ENCODE results near the gene GPC5. TPM values are rescaled to one million over a fixed set of nuclear protein-coding genes. Genes with fewer than 3 reads are reported as not detected.

Gene GPC5
- total and polyA plus RNA-seq, 2 of the 8 experiments (the other 6 are each of a cell fraction or from before 2014, with no cell fraction given) = 0.20 to 0.39 TPM

DNA sequence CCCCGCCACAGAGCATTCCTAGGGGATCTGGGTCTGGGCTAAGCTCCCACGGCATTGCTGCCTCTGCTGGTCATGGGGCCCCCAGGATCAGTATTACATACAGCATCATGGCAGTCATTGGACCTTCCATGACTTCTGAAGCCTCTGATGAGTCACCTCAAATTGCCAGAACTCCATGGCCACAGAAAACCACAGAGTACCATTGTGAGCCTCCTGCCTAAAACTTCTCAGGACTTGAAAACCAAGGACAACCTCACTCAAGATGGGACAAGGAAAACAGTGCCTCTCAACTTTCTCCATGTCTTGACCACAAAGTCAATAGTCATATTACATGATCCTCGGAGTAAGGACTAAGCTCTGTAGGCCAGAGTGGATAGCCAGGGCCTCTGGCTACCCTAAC is 306.0 kb downstream of the GPC5 start:
- Histone ChIP-seq H3K27ac (ENCODE audit: low read depth, low read length) (no peak overlapping the region), H3K79me1 (ENCODE audit: low read depth, low read length) (no peaks in the 10 kb centered on the region), H3K56ac (replicated peaks; ENCODE audit: insufficient read length, low read depth, low read length) (no peak overlapping the region), H2BK20ac (ENCODE audit: low read length) (no peak overlapping the region), H4K91ac (replicated peaks; ENCODE audit: insufficient read length, low read length) (no peak overlapping the region), H3K4me3 (ENCODE audit: extremely low read depth in 1 of 4, insufficient read depth in 2 of 4, low read depth in 3 of 4, low read length in 4 of 4) (no peak overlapping the region), H3K9ac (replicated peaks in 1 of 4; ENCODE audit: extremely low read depth in 1 of 4, low read depth in 3 of 4, low read length in 3 of 4) (no peak overlapping the region), H4K5ac (ENCODE audit: insufficient read length, low read depth, low read length) (no peak overlapping the region), H3K23me2 (ENCODE audit: low read depth, low read length) (no peaks in the 10 kb centered on the region; the same call in 1 of the 2 replicates), H2AK5ac (ENCODE audit: low read depth, low read length) (no peak overlapping the region), H2BK15ac (ENCODE audit: low read length) (no peak overlapping the region), H3K9me3 (ENCODE audit: insufficient read depth in 2 of 2, low read depth in 1 of 2, low read length in 1 of 2) (no peaks in the 10 kb centered on the region), H2BK5ac (ENCODE audit: low read depth, low read length) (no peak overlapping the region), H3K4me1 (replicated peaks in 1 of 4; ENCODE audit: control insufficient read depth in 3 of 4, insufficient read depth in 4 of 4, low read length in 3 of 4) (no peaks in the 10 kb centered on the region), H3K4me2 (ENCODE audit: insufficient read depth in 1 of 2, low read depth in 2 of 2, low read length in 2 of 2) (no peak overlapping the region), H2AFZ (ENCODE audit: low read length) (no peak overlapping the region), H3K27me3 (replicated peaks in 1 of 4; ENCODE audit: control insufficient read depth in 3 of 4, extremely low read depth in 1 of 4, insufficient read depth in 3 of 4, low read length in 3 of 4) (no peaks in the 10 kb centered on the region), H3K18ac (ENCODE audit: extremely low read depth, low read length) (no peak overlapping the region), H3K14ac (ENCODE audit: insufficient read length) (no peak overlapping the region), H4K20me1 (replicated peaks in 1 of 2; ENCODE audit: control insufficient read depth in 1 of 2, insufficient read depth in 2 of 2, low read length in 2 of 2) (no peaks in the 10 kb centered on the region), H2BK120ac (replicated peaks; ENCODE audit: low read depth, low read length) (no peak overlapping the region), H3K23ac (ENCODE audit: insufficient read length) (no peak overlapping the region), H3K4ac (replicated peaks; ENCODE audit: insufficient read length, low read depth, low read length) (no peak overlapping the region), H4K8ac (ENCODE audit: extremely low read depth, insufficient read depth, low read length) (no peak overlapping the region), H3K36me3 (ENCODE audit: control insufficient read depth in 2 of 4, insufficient read depth in 4 of 4, low read length in 3 of 4) (no peaks in the 10 kb centered on the region), H3K79me2 (ENCODE audit: control insufficient read depth in 1 of 2, insufficient read depth in 2 of 2, low read length in 2 of 2) (no peaks in the 10 kb centered on the region), H2BK12ac (ENCODE audit: low read depth, low read length) (no peak overlapping the region)
- WGBS, 2 experiments (ENCODE audit: extremely low coverage in 1 of 2, insufficient coverage in 1 of 2, insufficient read length in 1 of 2, insufficient replicate concordance in 2 of 2, low coverage in 1 of 2, low lambda C conversion rate in 2 of 2, missing lambda C conversion rate in 1 of 2) = 89% methylated on average over 3 of the region's 3 CpGs; no CpG with 5 or more reads in 1 of the 2 experiments
- POLR2A ChIA-PET (ENCODE audit: partially characterized antibody) = no interaction called here
- FAIRE-seq = no peak
- no peak for DNase-seq (ENCODE audit: low read depth in 1 of 2, low spot score in 2 of 2)
- TF ChIP-seq RFX5 (IDR thresholded peaks at IDR 0.05; ENCODE audit: borderline replicate concordance, low read depth, low read length) (no peak), PHF8 (conservative IDR thresholded peaks at IDR 0.05; ENCODE audit: low read depth, low read length) (no peak), SIRT6 (IDR thresholded peaks at IDR 0.05; ENCODE audit: low read length) (no peak), ZNF274 (IDR thresholded peaks at IDR 0.05; ENCODE audit: borderline replicate concordance, extremely low read depth, low read length) (no peak), EP300 (IDR thresholded peaks at IDR 0.05; ENCODE audit: borderline replicate concordance in 1 of 2, low read depth in 2 of 2, low read length in 2 of 2) (no peak), JUN (IDR thresholded peaks at IDR 0.05; ENCODE audit: low read depth, low read length) (no peak), RXRA (IDR thresholded peaks at IDR 0.05; ENCODE audit: insufficient read depth, low read depth, low read length) (no peak), SRF (IDR thresholded peaks at IDR 0.05; ENCODE audit: low read depth, low read length) (no peak), TBP (IDR thresholded peaks at IDR 0.05; ENCODE audit: low read depth, low read length) (no peak), EGR1 (IDR thresholded peaks at IDR 0.05; ENCODE audit: borderline replicate concordance, low read depth, low read length) (no peak)
- CTCF ChIA-PET (ENCODE audit: partially characterized antibody) = no interaction called here

Data from H1 (cell line).